GM19238 (cell line): Measurements from ENCODE around the gene HHAT.

Experiments used
- DNase-seq: peaks from one replicate; pipeline ENCODE4 v3.0.0; 2011; ENCODE audit warnings: low spot score; ENCODE audit not compliant: insufficient read length

The HHAT gene

DNA sequence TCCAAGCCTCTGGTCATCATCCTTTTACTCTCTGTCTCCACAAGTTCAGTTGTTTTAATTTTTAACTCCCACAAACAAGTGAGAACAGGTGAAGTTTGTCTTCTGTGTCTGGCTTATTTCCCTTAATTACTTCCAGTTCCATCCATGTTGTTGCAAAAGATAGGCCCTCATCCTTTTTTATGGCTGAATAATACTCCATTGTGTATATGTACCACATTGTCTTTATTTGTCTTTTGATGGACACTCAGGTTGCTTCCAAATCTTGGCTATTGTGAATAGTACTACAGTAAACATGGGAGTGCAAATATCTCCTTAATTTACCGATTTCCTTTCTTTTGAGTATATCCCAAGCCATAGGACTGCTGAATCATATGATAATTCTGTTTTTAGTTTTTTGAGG lies 262.5 kb downstream of the HHAT start:
- DNase-seq, result no peak

DNA sequence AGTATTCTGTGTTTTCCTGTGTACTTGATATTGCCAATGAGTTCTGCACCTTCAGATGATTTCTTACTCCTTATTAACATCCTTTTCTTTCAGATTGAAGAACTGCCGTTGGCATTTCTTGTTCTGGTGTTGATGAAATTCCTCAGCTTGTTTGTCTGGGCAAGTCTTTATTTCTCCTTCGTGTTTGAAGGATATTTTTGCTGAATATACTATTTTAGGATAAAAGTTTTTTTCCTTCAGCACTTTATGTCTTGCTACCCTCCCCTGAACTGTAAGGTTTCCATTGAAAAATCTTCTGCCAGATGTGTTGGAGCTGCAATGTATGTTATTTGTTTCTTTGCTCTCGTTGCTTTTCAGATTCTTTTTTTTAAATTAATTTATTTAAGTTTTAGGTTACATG lies 265.9 kb downstream of the HHAT start:
- no peak for DNase-seq

GRCh38 chr1:210596641-210597040 lies 267.9 kb downstream of the HHAT start:
- no peak for DNase-seq

DNA sequence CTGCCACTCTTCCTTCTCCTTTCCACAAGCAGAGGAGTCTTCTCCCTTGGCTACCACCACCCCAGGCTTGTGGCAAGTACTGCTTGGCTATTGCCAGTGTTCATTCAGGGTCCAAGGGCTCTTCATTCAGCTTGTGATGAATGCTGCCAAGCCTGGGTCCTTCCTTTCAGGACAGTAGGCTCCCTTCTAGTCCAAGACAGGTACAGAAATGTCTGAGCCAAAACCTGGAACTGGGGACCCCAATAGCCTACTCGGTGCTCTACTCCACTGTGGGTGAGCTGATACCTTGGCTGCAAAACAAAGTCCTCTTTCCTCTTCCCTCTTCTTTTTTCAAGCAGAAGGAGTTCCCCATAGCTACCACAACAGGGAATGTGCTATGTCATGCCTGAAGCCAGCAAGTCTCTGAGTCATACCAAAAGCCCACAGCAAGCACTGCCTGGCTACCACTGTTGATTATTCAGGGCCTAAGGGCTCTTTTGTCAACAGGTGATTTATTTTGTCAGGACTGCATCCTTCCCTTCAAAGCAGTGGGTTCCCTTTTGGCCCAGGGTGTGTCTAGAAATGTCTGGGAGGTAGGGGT lies 268.9 kb downstream of the HHAT start:
- DNase-seq, result no peak

GRCh38 chr1:210598135-210598652 lies 269.5 kb downstream of the HHAT start:
- DNase-seq, result no peak

- no peak for DNase-seq
Measured at GRCh38 chr1:210600421-210601159, 271.9 kb downstream of the HHAT start.

- DNase-seq, result no peak
Measured at GRCh38 chr1:210603123-210603522, 274.4 kb downstream of the HHAT start.

- DNase-seq, result no peak
Measured at GRCh38 chr1:210605099-210605498, 276.4 kb downstream of the HHAT start.

- no peak for DNase-seq
Measured at GRCh38 chr1:210607361-210607760, 278.7 kb downstream of the HHAT start.

- DNase-seq, result no peak
Measured at GRCh38 chr1:210608767-210609166, 280.1 kb downstream of the HHAT start.

DNA sequence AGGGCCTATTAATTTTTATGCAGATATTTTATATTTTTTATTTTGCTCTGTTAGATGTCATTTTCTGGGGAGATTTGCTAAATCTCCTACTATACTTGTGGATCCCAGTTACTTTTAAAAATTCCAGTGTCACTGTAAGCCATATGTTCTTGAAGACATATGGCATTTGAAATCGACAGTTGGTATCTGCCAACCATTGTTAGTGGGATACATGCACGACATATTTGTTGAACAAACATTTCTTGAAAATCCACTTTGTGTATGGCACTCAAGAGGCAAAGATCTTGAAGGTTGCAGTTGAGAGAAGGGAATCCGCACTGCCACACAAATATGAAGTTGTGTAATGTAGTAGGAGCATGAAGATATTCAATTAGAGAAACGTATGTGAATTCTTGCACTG lies 287.7 kb downstream of the HHAT start:
- no peak for DNase-seq

GRCh38 chr1:210617293-210617692 lies 288.6 kb downstream of the HHAT start:
- DNase-seq, result no peak

DNA sequence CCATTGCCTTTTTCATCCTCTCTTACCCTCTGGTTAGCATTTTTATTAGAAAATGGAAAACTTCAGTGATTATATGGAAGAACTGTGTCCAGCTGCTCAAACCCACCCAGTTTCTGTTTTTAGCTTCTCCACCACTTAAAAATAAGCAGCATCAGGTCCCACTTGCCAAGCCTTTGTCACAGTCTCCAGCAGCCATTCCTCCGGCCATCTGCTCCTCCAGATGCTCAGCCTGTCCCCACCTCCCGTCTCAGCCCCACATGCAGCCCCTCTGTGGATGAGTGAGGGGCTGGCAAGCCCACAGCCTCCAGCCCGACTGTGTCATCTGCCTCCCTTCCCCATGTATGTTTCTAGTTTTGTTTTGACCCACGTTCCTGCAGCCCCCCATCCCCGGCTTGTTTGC lies 289.7 kb downstream of the HHAT start:
- DNase-seq, result no peak

DNA sequence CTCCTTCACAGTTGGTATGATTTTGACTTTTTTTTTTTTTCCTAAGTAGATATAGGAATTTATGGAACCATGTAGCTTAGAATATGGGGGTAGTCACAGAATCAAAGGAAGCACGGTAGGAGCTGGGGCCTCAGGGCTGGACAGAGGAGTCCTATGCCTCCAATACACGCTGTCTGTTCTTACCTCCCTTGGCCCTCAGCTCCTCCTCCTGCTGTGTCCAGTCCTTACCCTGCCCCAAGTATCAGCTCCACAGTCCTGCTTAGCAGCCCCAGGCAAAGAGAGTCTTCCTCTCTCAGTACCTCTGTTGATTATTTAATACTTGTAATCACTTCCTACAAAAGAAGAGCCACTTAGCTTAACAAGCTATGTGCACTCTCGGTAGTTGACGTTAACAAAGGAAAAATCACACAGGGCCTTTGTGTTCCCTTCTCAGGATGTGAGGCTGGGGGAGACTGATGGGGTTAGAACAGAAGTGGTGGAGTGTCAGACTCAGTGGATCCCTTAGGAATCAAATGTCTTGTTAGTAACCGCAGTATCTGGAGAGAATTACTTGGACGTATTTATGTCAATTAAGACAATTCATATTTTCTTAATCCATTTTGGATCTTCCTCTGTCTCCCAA lies 292.3 kb downstream of the HHAT start:
- DNase-seq, result no peak

DNA sequence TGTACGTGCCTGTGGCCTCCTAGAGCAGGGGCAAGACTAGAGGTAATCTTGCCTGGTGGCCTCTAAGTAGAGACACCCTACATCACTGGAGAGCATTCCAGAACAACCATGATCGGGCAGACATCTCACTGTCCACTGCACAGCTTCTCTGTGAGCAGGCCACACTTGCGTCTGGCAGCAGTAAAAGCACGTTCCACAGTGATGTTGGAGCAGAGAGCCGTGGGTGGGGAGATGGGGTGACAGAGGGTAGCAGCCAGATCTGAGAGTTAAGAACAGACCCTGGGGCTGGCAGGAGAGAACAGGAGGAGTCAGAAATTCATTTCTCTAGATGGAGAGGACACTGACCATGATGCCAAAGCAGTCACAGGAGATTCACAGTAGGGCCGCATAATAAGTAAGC lies 293.0 kb downstream of the HHAT start:
- no peak for DNase-seq

- no peak for DNase-seq
Measured at GRCh38 chr1:210624722-210625121, 296.0 kb downstream of the HHAT start.

GRCh38 chr1:210625715-210626114 lies 297.0 kb downstream of the HHAT start:
- DNase-seq, result no peak

- no peak for DNase-seq
Measured at GRCh38 chr1:210626341-210626740, 297.6 kb downstream of the HHAT start.

DNA sequence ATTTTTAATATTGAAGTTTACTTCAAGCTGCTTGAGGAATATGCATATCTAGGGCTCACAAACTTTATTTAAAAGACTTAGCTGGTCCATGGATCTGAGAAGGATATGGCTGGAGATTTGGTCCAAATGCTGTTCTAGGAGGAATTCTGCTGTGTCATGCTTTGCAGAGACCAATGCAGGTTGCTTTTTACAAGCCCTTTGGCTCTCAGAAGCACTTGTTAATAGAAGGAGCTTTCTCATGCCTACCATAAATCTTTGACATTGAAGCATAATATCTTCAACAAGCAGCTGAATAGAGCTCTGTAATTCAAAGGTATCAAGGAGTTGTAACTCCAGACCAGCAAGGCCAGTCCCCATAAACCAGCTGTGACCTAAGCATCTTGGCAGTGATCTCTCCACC lies 299.1 kb downstream of the HHAT start:
- DNase-seq, result no peak

DNA sequence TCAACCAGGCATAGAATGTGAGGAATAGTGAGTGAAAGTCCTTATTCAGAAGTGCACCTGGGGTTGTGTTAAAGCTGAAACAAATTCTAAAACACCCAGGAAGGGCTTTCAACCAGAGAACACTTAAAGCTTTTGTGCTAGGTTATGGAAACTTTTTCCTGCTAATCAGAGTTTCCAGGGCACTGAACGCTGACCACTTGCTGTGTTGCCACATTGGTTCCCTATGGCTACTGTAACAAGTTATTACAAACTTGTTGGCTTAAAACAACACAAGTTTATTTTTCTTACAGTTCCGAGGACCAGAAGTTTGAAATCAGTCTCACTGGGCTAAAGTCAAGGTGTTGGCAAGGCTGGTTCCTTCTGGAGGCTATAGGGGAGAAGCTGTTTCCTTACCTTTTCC lies 300.6 kb downstream of the HHAT start:
- DNase-seq, result no peak

DNA sequence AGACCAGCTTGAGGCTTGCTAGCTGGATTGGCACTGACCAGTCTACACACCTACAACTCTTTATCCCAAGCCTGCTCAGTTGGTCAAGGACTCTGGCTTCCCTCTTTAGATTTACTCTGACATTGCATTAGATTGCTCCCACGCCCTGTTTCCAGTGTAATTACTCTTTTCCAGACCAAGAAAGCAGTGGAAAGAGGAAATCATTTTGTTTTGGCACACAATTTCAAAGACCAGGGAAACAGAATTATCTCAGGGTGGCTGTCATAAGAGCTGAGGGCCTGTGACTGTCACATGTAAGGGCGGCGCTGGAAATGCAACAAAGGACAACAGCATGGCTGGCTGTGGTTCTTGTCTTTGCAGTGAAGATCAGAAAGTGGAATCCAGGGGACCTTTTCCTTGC lies 302.7 kb downstream of the HHAT start:
- no peak for DNase-seq

DNA sequence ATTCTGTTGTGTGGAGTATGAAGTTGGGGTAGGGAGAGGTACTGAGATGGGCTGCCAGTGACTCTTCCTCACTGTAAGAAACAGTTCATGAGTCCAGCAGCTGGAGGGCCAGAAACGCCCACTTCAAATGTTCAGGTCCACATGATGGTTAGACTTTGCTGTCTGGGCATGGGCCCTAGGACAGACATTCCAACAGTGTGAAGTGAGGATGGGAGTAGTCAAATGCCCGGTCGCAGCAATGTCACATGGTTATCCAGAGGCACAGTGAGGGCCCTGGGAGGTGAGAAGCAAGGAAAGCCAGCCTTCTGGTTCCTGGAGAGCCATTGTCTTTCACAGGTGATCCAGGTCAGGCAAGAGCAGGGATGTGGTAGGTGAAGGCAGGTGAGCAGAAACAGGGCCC lies 304.4 kb downstream of the HHAT start:
- no peak for DNase-seq

DNA sequence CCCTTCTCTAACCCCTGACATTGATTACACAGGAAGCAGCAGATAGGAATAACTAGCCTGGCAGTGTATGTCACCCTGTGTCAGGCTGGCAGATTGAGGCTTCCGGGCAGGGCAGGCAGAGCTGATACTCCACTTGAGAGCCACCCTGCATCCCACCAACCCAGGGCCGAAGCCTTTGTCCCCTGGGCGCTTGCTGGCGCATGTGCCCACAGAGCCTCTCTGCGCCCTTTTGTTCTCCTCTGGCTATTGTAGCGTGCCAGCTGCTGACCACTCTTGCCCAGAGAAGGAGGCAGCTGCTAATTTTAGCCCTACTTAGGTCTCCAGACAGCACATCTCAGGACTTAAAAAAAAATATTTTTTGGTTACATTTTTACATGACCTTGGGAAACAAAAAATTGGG lies 304.9 kb downstream of the HHAT start:
- DNase-seq, result no peak
